GM12891 (cell line): ENCODE results near the gene ATP5PO.
A peak's percentile ranks its signal among the peaks of the same experiment; 100 is the strongest.

Experiments
- PAX5 ChIP-seq: IDR thresholded peaks from 2 replicates; pipeline ENCODE4 v1.6.1; 2011; ENCODE audit warnings: low read length, moderate library complexity, mild to moderate bottlenecking; ENCODE audit not compliant: insufficient read depth, severe bottlenecking
- POLR2A ChIP-seq: IDR thresholded peaks from 2 replicates; pipeline ENCODE4 v1.6.1; 2011; ENCODE audit warnings: low read depth, low read length, control low read depth
- TAF1 ChIP-seq: IDR thresholded peaks from 2 replicates; pipeline ENCODE4 v1.6.1; 2011; ENCODE audit warnings: low read depth, low read length, control low read depth

DNA sequence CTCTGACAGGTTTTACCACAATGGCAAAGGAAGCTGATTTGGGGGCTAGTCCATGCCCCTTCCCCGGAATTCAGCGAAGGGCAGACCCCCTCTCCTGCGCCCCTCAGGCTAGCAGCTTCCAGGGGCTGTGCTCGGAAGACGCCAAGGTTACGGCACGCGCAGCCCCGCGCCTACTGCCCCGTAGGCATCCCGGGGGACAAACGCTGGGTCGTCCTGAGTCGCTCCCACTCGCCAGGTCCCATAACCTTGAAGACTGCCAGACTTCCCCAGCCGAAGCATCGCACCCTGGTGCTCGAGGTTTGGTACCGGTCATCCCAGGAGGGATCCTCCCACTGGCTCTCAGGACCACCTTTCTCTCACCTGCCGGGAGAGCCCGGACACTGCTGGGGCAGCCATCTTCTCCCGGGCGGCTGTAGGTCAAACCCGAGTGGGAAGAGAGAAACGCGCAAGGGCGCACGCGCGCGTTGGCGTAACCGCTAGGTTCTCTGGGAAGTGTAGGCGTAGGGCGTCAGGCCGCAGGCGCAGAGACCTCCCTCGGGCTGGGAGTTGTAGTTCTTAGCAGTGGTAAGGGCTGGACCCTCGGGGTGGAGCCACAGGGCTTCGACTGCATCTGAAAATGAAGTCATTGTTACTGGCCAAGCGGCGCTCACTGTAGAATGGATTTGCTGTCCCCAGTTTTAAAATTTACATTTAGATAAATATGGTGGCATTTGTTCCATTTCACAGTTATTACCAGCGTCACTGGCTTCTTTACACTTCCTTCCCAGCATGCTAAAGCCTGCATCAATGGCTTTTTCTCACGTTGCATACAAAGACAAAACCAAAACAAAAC, at the start of gene ATP5PO:
- peak; percentile 96 for TF ChIP-seq POLR2A
- peak; percentile 88 for TF ChIP-seq TAF1
- no peak for TF ChIP-seq PAX5
